SH-SY5Y (cell line): ENCODE data around the gene STH.

Experiments
- GATA2 ChIP-seq: IDR thresholded peaks from 2 replicates; pipeline ENCODE4 v1.6.1; 2011; ENCODE audit warnings: mild to moderate bottlenecking, low read depth, low read length
- GATA3 ChIP-seq: IDR thresholded peaks from 2 replicates; pipeline ENCODE4 v1.6.1; 2011; ENCODE audit warnings: low read depth, mild to moderate bottlenecking, low read length, moderate library complexity

DNA sequence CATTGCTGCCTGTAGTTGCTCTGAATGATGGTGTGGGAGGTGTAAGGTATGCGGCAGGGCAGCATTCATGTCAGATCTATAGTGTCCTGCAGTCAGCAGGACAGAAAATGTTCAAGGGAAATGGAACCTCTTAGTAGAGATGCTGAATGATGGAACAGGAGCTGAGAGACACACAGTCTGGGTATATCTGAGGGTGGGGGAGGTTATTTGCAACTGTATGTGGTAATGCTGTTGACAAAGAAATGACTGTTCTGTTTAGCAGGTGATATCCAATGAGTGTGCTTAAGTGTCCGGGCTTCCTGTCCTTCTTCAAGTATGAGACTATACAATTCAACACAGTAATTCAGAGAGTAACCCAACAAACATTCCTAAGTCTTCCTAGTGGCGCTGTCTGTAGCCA is 46.6 kb downstream of the STH start:
- TF ChIP-seq GATA3: no peak
- no peak for TF ChIP-seq GATA2
